C1 segment of cervical spinal cord (tissue), 14 donors: ENCODE data around the gene MYO1B.

Source experiments
- DNase-seq, 14 donors: peaks; one replicate each; lab custom pipeline; 2025; lab: John Stamatoyannopoulos, UW

The MYO1B gene

GRCh38 chr2:191402966-191403565 lies 157.9 kb downstream of the MYO1B start:
- no peak for DNase-seq

DNA sequence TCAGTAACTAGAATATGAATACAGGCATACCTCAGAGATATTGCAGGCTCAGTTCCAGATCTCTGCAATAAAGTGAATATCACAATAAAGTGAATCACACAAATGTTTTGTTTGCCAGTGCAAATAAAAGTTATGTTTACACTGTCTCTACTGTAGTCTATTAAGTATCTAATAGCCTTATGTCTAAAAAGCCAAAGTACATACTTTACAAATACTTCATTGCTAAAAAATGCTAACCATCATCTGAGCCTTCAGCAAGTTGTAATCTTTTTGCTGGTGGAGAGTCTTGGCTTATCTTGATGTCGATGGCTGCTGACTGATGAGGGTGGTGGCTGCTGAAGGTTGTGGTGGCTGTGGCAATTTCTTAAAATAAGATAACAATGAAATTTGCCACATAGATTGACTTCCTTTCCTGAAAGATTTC lies 159.4 kb downstream of the MYO1B start:
- no peak for DNase-seq

GRCh38 chr2:191405546-191405945 lies 160.3 kb downstream of the MYO1B start:
- DNase-seq, result no peak

DNA sequence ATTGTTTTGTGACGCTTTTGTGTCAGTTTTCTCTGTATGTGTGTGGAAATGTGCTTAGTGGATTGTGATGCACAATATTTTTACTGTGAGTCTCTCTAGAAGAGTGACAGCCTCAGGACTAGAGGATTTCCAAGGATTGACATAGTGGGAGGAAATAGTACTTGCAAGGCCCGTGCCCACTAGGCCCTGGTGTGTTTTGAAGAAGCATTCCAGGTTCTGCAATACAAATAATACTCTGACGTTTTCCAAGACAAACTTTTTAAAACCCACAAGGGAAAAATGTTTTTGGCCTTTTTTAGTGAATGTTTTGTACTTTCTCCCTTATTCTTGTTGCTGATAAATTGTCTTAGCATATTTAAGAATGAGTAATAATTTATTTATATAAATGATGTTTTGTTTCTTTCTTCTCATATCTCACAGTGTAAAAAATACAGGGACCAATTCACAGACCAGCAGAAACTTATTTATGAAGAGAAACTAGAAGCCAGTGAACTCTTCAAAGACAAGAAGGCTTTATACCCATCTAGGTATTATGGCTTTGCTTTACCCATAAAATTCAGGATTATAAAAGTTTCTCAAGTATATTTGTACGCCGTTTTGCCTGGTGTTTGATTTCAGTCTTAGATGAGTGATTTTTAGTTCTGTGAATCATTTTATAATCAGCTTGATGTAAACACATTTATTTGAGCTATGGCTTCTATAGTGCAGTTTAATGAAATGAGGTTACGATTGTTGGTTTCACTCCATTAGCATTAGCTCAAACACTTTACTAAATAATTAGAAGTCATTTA lies 165.6 kb downstream of the MYO1B start:
- no peak for DNase-seq

GRCh38 chr2:191411472-191411871 lies 166.3 kb downstream of the MYO1B start:
- DNase-seq, result no peak

DNA sequence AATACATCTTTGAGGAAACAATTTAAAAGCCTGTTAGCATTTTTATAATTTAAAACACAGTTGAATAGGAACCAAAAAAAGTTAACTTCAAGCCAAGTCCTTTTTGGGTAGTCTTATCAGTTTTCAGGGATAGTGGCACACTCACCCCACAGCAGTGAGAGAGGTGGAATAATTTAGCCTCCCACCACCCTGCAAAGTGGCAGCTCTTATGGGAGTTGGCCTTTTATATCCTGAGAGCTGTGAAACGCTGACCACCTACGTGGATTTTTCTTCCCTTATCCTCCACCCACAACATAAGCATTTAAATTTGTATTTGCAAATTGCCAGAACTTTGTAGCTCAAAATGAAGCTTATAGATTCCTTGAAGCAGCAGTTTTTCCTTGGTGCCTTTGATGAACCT lies 167.1 kb downstream of the MYO1B start:
- no peak for DNase-seq

DNA sequence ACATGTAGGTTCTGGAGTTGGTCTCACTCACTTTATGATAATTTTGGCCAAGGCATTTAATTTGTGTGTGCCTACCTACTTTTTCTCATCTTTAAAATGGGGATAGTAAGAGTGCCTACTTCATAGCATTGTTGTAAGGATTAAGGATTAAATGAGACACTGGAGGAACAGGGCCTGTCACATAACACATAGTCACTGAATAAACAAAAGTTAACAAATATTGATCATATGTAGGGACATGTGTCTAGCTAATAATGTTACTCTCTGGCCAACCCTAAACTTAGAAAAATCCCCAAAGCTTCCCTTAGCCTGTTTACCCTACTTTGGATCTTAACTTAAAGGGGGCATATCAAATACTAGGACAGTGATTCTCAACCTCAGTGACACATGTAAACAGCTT lies 169.9 kb downstream of the MYO1B start:
- no peak for DNase-seq

DNA sequence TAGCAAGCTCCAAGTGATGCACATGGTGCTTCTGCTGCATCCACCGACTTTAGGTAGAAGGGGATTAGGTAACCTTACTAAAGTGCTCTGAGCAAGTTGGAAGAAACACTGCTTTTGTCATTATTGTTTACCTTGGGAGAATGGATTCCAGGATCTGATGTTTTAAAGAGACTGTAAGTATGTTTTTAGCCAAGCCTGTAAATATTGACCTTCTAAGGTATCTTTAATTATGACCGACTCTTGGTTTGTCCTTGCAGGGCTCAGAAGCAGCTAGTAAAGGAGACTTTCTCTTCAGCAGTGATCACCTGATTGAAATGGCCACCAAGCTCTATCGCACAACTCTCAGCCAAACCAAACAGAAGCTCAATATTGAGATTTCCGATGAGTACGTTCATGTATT lies 170.7 kb downstream of the MYO1B start:
- no peak for DNase-seq

- DNase-seq, result no peak
These were observed 172.5 kb downstream of the MYO1B start for GRCh38 chr2:191417746-191418145.

DNA sequence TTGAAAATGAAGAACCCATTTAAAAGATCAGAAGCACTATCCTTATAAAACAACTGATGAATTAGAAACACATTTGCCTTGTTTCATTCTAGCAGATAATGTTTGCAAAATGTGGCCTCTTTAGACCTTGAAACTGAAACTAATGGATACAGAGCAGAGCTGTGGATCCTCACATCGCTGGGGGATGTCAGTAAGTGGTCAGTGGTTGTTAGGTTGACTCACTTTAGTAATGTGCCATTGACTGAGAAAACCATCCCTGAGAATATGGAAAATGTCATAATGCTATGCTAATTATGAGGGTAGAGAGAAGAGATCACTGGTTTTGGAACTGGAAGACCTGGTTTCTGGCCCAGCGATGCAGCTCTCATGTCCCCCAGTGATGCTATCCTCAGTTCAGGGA lies 176.7 kb downstream of the MYO1B start:
- DNase-seq, result no peak

DNA sequence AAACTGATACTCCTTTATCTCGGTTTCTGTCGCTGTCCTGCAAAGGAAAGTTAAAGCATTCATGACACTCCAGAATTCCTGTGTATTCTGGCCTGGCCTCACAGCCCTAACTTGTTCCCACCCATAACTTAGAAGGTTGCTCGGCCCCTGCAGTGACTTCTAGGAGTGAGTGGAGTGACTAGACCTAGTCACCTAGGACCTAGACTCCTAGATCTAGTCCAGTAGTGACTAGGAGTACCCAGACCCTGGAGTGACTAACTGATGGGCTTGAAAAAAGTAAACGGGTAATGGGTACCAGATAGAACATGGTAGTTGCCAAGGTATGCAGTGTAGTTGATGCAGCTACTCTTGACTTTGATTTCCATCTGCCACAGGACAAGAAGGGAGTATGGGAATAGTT lies 181.8 kb downstream of the MYO1B start:
- no peak for DNase-seq

DNA sequence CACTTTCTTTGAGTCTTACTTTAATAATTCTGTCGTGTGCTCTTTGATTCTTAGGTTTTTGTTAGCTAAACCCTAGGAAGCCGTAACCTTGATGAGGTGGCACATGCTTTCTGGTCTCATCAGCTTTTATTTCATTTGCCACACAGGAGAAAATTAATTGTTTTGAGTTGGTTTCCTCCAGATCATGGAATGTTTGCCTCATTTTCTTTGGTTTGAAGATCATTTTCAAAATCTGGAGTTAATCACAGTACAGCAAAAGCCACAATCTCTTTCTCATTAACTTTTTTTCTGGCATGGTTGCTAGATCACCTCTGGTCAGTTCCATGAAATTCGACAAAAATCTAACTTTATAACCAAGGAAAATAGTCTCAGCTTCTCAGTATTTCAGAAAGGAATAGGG lies 182.9 kb downstream of the MYO1B start:
- DNase-seq, result no peak

DNA sequence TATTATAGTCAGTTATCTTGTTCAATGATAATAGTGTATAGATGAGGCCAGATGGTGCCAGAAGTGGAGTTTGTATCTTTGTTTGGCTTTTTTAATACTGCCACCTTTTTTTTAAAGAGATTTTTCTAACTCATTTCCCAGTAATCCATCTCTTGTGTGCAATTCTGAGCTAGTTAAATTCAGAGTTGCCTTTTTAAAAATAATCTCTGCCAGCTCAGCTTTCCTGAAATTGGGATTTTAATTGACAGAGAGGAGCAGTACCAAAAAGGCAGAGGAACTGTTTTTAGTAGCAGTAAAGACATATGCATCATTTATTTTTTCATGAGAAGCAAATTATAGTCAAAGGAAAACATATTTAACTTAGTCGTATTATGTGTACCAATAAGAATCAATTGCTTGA lies 185.3 kb downstream of the MYO1B start:
- no peak for DNase-seq

DNA sequence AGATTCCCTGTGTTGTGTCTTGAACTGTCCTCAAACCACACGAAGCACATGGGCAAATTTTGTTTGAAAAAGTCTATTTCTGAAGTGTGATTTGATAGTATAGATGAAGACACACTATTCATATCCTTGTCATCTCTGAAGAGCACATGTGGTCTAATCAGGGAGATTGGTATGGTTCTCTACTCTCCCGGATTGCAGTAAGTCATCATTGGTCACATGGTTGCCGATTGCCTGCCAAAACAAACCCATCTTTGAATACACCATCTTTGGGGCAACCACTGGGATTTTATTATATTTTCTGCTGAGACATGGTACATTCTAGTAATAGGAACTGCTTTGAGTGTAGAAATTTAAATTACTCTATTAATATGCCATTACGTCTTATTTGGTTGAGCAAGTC lies 186.9 kb downstream of the MYO1B start:
- no peak for DNase-seq

- DNase-seq, result no peak
These were observed 188.9 kb downstream of the MYO1B start for GRCh38 chr2:191434072-191434471.

DNA sequence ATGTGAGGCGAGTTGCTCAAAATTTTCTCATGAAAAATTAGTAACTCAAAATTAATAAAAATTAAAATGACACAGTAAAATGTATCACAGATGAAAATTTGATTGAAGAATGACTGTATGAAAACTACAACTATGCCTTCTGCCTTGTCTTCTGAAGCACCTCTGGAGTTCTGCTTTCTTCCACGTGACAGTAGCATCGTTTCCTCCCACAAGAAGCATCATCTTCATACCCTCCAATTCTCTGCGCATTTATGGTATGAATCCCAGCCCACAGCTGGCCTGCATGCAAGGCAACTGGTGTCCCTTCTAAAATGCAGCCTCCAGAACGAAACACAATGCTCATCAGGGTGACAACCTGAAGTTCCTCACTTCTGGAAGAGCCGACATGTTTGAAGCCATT lies 189.9 kb downstream of the MYO1B start:
- no peak for DNase-seq

GRCh38 chr2:191436368-191437055 lies 191.3 kb downstream of the MYO1B start:
- no peak for DNase-seq

DNA sequence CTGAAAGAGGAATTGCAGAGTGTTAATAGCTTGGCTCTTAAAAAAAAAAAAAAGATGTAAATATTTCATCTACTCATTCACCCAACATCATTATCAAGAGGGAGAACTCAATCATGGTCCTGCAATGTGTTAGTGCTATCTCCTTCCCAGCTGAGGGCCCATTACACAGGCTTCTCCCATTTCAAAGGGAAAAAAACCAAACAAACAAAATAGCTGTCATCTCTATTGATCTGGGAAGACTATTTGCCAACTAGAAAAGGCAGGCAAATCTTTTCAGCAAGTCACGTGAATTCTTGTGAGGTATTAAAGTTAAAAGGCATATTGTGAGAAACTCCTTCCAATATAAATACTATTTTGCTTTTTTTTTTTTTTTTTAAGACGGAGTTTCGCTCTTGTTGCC lies 194.3 kb downstream of the MYO1B start:
- DNase-seq, result no peak

GRCh38 chr2:191441496-191442214 lies 196.5 kb downstream of the MYO1B start:
- DNase-seq, result no peak

DNA sequence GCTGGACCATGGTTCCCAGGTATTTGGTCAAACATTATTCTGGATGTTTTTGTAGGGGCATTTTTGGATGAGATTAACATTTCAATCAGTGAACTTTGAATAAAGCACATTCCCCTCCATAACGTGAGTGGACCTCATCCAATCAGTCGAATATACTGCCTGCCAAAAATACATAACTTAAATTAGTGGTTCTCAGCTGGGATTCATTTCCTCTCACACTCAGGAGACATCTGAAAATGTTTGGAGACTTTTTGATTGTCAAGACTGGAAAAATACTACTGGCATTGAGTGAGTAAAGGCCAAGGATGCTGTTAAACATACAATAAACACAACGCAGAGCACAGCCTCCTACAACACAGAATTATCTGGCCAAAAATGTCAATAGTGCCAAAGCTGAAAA lies 198.2 kb downstream of the MYO1B start:
- no peak for DNase-seq

DNA sequence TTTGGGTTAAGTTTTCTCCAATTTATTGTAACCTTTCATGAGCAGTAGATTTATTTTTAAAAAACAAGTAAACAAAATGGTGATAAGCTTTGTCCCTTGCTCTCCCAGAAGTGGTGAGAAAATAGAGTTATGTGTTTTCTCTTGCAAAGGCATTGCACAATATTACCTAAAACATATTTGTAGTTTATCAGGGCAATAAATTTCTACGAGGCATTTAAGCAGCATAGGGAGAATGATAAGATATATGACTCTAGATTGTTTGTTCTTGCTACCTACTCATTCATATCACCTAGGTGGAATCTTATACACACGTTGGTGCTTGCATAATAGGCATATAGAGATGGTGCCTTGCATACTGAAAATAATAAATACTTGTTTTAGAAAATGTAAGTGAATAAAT lies 201.7 kb downstream of the MYO1B start:
- DNase-seq, result no peak

GRCh38 chr2:191451116-191451515 lies 205.9 kb downstream of the MYO1B start:
- no peak for DNase-seq
